GM12891 (cell line): Measurements from ENCODE around the gene IGF2R.
"Not testable (repeated sequence)": the region's sequence is repeated elsewhere in the genome, so short reads cannot be mapped to it uniquely, and the experiment has no call there.

Experiments used
- DNase-seq: peaks from one replicate; pipeline ENCODE4 v3.0.0; 2011; ENCODE audit warnings: low spot score; ENCODE audit not compliant: insufficient read length
- FAIRE-seq: peaks from 2 replicates; lab custom pipeline; 2011; peaks lifted over from hg19 to GRCh38; lab: Jason Lieb, UNC
- PAX5 ChIP-seq: IDR thresholded peaks from 2 replicates; pipeline ENCODE4 v1.6.1; 2011; ENCODE audit warnings: low read length, moderate library complexity, mild to moderate bottlenecking; ENCODE audit not compliant: insufficient read depth, severe bottlenecking
- POLR2A ChIP-seq: IDR thresholded peaks from 2 replicates; pipeline ENCODE4 v1.6.1; 2011; ENCODE audit warnings: low read depth, low read length, control low read depth
- POLR2AphosphoS5 ChIP-seq: IDR thresholded peaks from 2 replicates; pipeline ENCODE4 v1.6.1; 2011; ENCODE audit warnings: low read depth, low read length, control low read depth
- POU2F2 ChIP-seq: IDR thresholded peaks from 2 replicates; pipeline ENCODE4 v1.6.1; 2011; ENCODE audit warnings: low read depth, mild to moderate bottlenecking, control low read depth, low read length, moderate library complexity
- SPI1 ChIP-seq: IDR thresholded peaks from 2 replicates; pipeline ENCODE4 v1.6.1; 2011; ENCODE audit warnings: low read depth, low read length, control low read depth
- TAF1 ChIP-seq: IDR thresholded peaks from 2 replicates; pipeline ENCODE4 v1.6.1; 2011; ENCODE audit warnings: low read depth, low read length, control low read depth

The IGF2R gene

DNA sequence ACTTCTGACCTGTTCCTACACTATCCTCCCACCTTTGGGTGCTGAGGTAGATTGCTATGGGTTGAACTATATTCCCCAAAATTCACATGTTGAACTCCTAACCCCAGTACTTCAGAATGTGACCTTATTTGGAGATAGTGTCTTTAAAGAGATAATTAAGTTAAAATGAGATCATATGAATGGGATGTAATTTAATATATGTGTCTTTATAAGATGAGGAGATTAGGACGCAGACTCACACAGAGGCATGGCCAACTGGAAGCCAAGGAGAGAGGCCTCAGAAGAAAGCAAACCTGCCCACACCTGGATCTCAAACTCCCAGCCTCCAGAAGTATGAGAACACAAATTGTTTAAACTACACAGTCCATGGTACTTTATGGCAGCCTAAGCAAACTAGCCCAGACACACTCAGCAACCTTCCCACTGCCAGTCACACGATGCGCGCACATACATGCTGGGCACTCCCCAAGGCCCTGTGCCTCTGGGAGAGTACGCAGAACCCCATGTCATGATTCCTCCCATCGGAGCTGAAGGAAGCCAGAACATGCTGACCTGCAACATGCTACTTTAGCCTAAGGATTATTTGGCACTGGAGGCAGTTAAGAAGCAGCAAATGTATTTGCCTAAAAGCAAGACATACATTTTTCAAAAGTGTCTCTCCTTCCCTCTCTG lies 143.9 kb downstream of the IGF2R start:
- no peak for FAIRE-seq
- TF ChIP-seq TAF1: no peak
- no peak for TF ChIP-seq SPI1
- no peak for TF ChIP-seq POU2F2

DNA sequence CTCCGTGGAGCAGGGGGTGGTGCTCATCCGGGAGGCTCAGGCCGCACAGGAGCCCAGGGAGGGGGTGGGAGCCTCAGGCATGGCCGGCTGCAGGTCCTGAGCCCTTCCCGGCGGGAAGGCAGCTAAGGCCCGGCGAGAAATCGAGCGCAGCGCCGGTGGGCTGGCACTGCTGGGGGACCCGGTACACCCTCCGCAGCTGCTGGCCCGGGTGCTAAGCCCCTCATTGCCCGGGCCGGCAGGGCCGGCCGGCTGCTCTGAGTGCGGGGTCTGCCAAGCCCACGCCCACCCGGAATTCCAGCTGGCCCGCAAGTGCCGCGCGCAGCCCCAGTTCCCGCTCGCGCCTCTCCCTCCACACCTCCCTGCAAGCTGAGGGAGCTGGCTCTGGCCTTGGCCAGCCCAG lies 145.7 kb downstream of the IGF2R start:
- DNase-seq, FAIRE-seq: not testable (repeated sequence)

More for the DNA sequence above, 143.9 kb downstream of the IGF2R start:
- no peak for DNase-seq

DNA sequence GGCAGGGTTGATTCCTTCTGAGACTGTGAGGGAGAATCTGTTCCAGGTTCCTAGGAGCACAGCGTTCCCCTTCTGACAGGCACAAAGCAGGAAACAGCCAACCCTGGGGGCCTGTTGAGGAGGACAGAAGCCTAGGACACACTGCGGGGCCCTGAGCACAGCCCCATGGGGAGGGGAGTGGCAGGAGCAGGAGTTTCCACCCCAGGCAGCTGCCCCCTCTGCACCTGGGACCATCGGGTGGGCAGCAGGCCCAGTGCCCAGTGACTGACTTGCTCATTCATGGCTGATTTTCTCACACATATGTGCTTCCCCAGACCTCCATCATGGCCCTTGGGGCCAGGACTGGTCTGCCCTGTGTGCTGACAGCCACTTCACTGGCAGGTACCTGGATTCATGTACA lies 146.5 kb downstream of the IGF2R start:
- DNase-seq: no peak
- FAIRE-seq: no peak
- TF ChIP-seq PAX5 (no peak), POU2F2 (no peak), TAF1 (no peak), SPI1 (no peak), POLR2AphosphoS5 (no peak), POLR2A (no peak)

DNA sequence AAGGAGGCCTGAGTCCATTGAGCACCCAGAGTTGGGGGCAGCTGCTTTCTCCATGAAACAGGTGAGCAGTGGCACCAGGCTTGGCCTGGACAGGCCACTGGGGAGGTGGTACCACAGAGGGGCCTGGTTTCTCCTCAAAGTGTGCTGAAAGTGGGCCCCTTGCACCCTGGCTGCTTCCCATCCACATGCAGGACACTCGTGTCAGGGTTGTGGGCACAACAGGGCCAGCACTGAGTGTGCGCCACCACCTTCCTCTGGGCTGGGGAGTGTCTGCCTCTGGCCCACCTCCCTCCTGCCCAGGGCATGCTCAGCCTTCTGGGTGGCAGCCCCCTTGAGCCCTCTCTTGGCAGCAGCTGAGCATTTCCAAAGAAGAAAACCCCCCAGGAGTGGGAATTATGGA lies 147.5 kb downstream of the IGF2R start:
- TF ChIP-seq SPI1 (no peak), PAX5 (no peak), TAF1 (no peak), POLR2AphosphoS5 (no peak)
- DNase-seq (no peak), FAIRE-seq (no peak)

DNA sequence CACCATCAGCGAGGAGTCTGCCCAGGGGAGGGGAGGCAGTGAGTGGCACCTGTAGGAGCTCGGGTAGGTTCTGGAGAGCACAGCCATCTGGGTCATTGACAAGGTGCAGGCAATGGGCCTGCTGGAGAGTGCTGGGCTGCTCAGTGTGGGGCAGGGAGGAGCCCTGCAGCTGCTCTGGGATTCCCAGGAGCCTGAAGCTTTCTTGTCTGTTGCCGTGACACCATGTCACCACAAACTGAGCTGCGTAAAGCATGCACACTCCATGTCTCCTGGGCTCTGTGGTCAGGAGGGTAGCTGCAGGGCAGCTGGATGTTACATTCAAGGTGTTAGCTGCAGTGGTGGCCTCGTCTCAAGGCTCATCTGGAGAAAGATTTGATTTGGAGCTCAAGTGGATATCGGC lies 148.3 kb downstream of the IGF2R start:
- no peak for TF ChIP-seq PAX5
- TF ChIP-seq TAF1: no peak
- TF ChIP-seq POU2F2: no peak
- no peak for TF ChIP-seq POLR2AphosphoS5
- TF ChIP-seq SPI1: no peak
- TF ChIP-seq POLR2A: no peak
- no peak for DNase-seq

DNA sequence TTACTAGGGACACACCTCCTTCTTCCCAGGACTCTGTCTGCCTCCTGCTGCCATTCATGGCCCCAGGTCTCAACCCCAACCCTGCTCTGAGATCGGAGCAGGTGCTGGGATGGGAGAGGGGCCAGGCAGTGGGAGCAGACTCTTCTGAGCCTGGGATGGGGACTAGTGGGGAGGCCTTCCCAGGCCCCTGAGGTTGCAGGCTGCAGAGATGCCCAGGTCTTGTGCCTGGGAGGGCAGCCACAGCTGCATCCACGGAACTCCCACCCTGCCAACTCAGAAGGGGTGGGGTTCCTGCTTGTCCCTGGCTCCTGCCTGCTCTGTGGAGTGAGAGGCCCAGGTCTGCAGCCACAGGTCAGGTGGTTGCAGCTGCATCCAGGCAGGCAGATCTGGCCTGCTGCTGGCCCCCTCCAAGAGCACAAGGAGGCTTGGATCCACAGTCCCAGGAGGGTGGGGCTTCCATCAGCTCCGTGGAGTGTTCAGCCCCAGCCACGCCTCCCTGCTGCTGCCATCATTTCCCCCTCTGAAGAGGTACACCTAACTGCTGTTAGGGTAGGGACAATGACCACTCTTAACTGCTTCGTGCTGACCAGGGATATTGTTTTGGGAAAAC lies 149.8 kb downstream of the IGF2R start:
- no peak for FAIRE-seq
- DNase-seq: no peak
- TF ChIP-seq PAX5 (no peak), TAF1 (no peak), POU2F2 (no peak), POLR2AphosphoS5 (no peak), POLR2A (no peak), SPI1 (no peak)

More for the DNA sequence above, 148.3 kb downstream of the IGF2R start:
- no peak for FAIRE-seq

DNA sequence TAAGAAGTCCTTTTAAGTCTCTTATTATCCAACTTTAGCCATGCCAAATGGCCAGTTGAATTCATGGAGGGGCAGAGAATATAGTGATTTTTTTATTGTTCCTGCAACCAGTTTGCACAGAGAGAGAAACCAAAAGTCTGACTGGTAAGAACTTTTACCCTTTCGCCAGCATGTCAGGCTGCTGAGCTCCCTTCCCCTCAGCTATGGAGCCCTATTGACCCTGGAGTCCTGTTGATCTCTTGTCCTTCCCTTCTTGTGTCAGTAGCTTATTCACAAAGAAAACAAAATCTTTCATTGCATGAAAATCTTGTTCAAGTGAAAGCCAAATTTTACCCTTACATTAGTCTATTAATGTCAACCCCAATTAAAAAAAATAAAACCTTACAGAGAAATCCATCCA lies 151.2 kb downstream of the IGF2R start:
- TF ChIP-seq POLR2A: no peak
- TF ChIP-seq POLR2AphosphoS5: no peak
- TF ChIP-seq TAF1: no peak
- TF ChIP-seq SPI1: no peak
- no peak for TF ChIP-seq POU2F2
- no peak for TF ChIP-seq PAX5
- DNase-seq (no peak), FAIRE-seq (no peak)

DNA sequence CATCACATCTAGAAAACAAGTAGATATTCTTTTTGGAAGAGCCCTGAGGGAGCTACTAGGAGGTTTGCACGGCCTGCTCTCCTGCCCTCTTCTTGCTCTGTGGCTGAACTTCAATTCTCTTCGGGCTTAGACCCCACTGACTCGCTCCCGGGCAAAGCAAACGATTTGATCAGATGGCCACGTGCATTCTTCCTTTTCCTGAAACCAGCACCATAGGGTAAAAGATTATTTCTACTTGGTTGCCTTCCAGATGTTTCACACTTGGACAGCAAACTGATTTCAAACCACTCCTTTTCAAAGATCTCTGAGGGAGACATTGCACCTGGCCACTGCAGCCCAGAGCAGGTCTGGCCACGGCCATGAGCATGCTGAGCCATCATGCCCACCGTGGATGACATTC lies 152.7 kb downstream of the IGF2R start, which contains the start of gene SLC22A1:
Gene SLC22A1, plus strand, starts transcription at position 258 of the 400 bp plus-strand sequence. Its CDS starts 121 bp downstream, at position 379.
- no peak for FAIRE-seq
- TF ChIP-seq SPI1 (no peak), PAX5 (no peak), POLR2AphosphoS5 (no peak), POLR2A (no peak), TAF1 (no peak), POU2F2 (no peak)
- DNase-seq: no peak

DNA sequence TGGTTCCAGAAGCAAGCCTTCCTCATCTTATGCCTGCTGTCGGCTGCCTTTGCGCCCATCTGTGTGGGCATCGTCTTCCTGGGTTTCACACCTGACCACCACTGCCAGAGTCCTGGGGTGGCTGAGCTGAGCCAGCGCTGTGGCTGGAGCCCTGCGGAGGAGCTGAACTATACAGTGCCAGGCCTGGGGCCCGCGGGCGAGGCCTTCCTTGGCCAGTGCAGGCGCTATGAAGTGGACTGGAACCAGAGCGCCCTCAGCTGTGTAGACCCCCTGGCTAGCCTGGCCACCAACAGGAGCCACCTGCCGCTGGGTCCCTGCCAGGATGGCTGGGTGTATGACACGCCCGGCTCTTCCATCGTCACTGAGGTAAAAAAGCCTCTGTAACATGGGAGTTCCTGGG lies 153.1 kb downstream of the IGF2R start:
- no peak for FAIRE-seq
- TF ChIP-seq PAX5 (no peak), TAF1 (no peak), POLR2AphosphoS5 (no peak), SPI1 (no peak), POU2F2 (no peak), POLR2A (no peak)

DNA sequence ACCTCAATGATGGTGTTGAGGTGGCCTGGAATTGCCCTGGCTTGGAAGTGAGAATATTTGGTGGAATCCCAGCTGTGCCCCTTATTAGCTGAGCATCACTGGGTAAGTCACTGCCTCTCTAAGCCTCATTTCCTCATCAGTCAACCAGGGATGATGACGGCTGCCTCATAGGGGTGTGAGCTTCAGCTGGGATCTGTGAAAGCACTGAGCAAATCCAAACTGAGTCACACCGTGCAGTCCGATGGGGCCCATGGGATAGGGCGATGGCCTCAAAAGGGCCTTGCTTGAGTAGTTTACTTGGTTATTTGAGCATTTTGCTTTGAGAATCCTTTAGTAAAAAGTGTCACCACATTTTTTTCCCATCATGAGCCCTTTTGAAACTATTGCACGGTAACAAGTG lies 153.9 kb downstream of the IGF2R start:
- FAIRE-seq (no peak), DNase-seq (no peak)
- TF ChIP-seq POLR2A (no peak), SPI1 (no peak), TAF1 (no peak), POU2F2 (no peak), PAX5 (no peak), POLR2AphosphoS5 (no peak)

More for the DNA sequence above, 153.1 kb downstream of the IGF2R start:
- DNase-seq: no peak

DNA sequence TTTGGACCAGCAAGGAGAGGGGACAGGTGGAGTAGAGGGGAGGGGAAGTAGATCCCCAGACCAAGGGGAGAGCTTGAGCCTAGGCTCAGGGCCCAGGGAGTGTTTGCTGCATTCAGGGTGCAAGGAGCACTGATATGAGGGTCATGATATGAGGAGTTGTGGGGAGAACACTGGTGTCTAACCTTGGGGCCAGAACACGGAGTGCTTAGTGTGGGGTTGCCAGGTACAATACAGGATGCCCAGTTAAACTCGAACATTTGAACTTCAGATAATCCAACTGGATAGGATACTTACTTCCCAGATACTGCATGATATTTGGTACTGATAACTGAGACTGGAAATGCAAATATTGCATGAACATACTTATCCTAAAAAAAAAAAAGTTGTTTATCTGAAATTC lies 155.1 kb downstream of the IGF2R start:
- no peak for DNase-seq
- no peak for FAIRE-seq
- TF ChIP-seq POU2F2: no peak
- no peak for TF ChIP-seq POLR2A
- TF ChIP-seq PAX5: no peak
- no peak for TF ChIP-seq SPI1
- no peak for TF ChIP-seq POLR2AphosphoS5
- no peak for TF ChIP-seq TAF1
